Neural progenitor cell (in vitro differentiated cells): ENCODE data around the gene ZBTB7B. TPM values are rescaled to one million over a fixed set of nuclear protein-coding genes. Genes with fewer than 3 reads are reported as not detected.
"Not testable (repeated sequence)": the region's sequence is repeated elsewhere in the genome, so short reads cannot be mapped to it uniquely, and the experiment has no call there.

ENCODE experiments used
- DNase-seq: peaks from one replicate; pipeline ENCODE4 v3.0.0-alpha.2; 2016; ENCODE audit warnings: low spot score
- H2AFZ ChIP-seq: fragments of 200-600 bp; sonication (generic); replicated peaks from 2 replicates; pipeline ENCODE4 v1.6.1; 2016; ENCODE audit warnings: antibody characterized with exemption
- H3F3A ChIP-seq: fragments of 200-600 bp; sonication (generic); 2 replicates; pipeline ENCODE4 v1.6.1; 2016; ENCODE audit warnings: antibody characterized with exemption, low read depth
- H3K27ac ChIP-seq: fragments of 200-600 bp; sonication (generic); 2 replicates; pipeline ENCODE4 v1.5.1; 2016; ENCODE audit warnings: mild to moderate bottlenecking
- H3K27me3 ChIP-seq: fragments of 200-600 bp; sonication (generic); 2 replicates; pipeline ENCODE4 v1.6.1; 2016; ENCODE audit warnings: mild to moderate bottlenecking, moderate library complexity
- H3K36me3 ChIP-seq: fragments of 200-600 bp; sonication (generic); 2 replicates; pipeline ENCODE4 v1.5.1; 2016
- H3K4me1 ChIP-seq: fragments of 200-600 bp; sonication (generic); 2 replicates; pipeline ENCODE4 v1.6.1; 2016; ENCODE audit warnings: mixed run types
- H3K4me2 ChIP-seq: fragments of 200-600 bp; sonication (generic); 2 replicates; pipeline ENCODE4 v1.6.1; 2016
- H3K4me3 ChIP-seq: fragments of 200-600 bp; sonication (generic); 2 replicates; pipeline ENCODE4 v1.5.1; 2016
- H3K79me2 ChIP-seq: fragments of 200-600 bp; sonication (generic); 2 replicates; pipeline ENCODE4 v1.6.1; 2016; ENCODE audit warnings: low read depth
- H3K9ac ChIP-seq: fragments of 200-600 bp; sonication (generic); 2 replicates; pipeline ENCODE4 v1.6.1; 2016
- H3K9me3 ChIP-seq: fragments of 200-600 bp; sonication (generic); 2 replicates; pipeline ENCODE4 v1.5.1; 2016; ENCODE audit warnings: low read depth
- H4K20me1 ChIP-seq: fragments of 200-600 bp; sonication (generic); 2 replicates; pipeline ENCODE4 v1.6.1; 2016; ENCODE audit warnings: low read depth
- H3K27ac Mint-ChIP-seq: 3 replicates; pipeline ENCODE4 v1.8.0; 2021; ENCODE audit warnings: mixed read lengths
- H3K27me3 Mint-ChIP-seq: 2 replicates; pipeline ENCODE4 v1.8.0; 2022; ENCODE audit warnings: low read depth, mild to moderate bottlenecking, inconsistent platforms, moderate library complexity, mixed read lengths; ENCODE audit not compliant: insufficient read depth
- H3K36me3 Mint-ChIP-seq: 3 replicates; pipeline ENCODE4 v1.8.0; 2021; ENCODE audit warnings: mixed read lengths
- H3K4me1 Mint-ChIP-seq: 3 replicates; pipeline ENCODE4 v1.8.0; 2021; ENCODE audit warnings: mixed read lengths
- H3K4me3 Mint-ChIP-seq: 3 replicates; pipeline ENCODE4 v1.8.0; 2021; ENCODE audit warnings: mild to moderate bottlenecking, moderate library complexity, mixed read lengths
- H3K9me3 Mint-ChIP-seq: 3 replicates; pipeline ENCODE4 v1.8.0; 2020; ENCODE audit warnings: mixed read lengths
- CTCF ChIP-seq: fragments of 200-600 bp; sonication (generic); IDR thresholded peaks from 2 replicates; pipeline ENCODE4 v1.5.1; 2017; ENCODE audit warnings: antibody characterized with exemption, mild to moderate bottlenecking
- EZH2 ChIP-seq: fragments of 200-600 bp; sonication (generic); IDR thresholded peaks from 2 replicates; pipeline ENCODE4 v1.6.1; 2017; ENCODE audit warnings: antibody characterized with exemption, mild to moderate bottlenecking, moderate library complexity
- EZH2phosphoT487 ChIP-seq: fragments of 200-600 bp; sonication (generic); IDR thresholded peaks from 2 replicates; pipeline ENCODE4 v1.6.1; 2017; ENCODE audit warnings: antibody characterized with exemption
- total RNA-seq: library from RNA; depleted of rRNA; stranded (reverse); fragments of >200 nt; gene quantifications from 2 replicates; pipeline ENCODE4 v1.2.3, GENCODE V29; 2015; ENCODE audit warnings: low replicate concordance

Gene ZBTB7B
- total RNA-seq, 1 donor from 2014 or later: 4.7 TPM

GRCh38 chr1:154994269-154994587 is 8.4 kb upstream of the ZBTB7B start:
- peaks cover 14% of the 10 kb centered on the region for H3K27me3 Mint-ChIP-seq
- Histone ChIP-seq H3F3A (peaks cover 24% of the 10 kb centered on the region), H4K20me1 (peaks cover 9% of the 10 kb centered on the region), H3K36me3 (no peaks in the 10 kb centered on the region), H3K9me3 (no peaks in the 10 kb centered on the region), H3K4me3 (no peak overlapping the region), H3K9ac (no peak overlapping the region), H3K27ac (no peak overlapping the region), H3K79me2 (peaks cover 3% of the 10 kb centered on the region), H2AFZ (no peak overlapping the region), H3K4me2 (no peak overlapping the region), H3K4me1 (peaks cover 3% of the 10 kb centered on the region), H3K27me3 (no peaks in the 10 kb centered on the region)
- H3K4me1 Mint-ChIP-seq: peaks cover 24% of the 10 kb centered on the region
- H3K4me3 Mint-ChIP-seq: no peak overlapping the region
- no peak overlapping the region for H3K27ac Mint-ChIP-seq
- no peak for DNase-seq
- no peak for TF ChIP-seq CTCF
- no peaks in the 10 kb centered on the region for H3K9me3 Mint-ChIP-seq
- H3K36me3 Mint-ChIP-seq: peaks cover 5% of the 10 kb centered on the region

DNA sequence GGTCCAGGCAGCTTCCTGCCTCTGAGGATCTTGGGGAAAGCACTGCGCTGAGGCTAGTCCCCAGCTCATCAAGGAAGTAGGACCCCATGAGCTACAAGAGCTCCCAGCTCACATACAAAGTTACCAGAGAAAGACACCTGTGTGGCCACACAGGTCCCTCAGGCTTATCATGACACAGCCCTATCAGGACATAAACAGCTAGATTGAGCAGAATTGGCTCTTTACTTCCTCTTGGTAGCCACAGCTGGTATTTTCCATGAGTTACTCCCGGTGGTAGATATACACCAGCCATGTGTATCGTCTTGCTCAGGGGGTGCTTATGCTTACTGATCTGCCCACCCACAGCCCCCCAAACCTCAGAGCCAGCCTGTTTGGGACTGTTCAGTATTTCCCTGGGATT is 8.0 kb upstream of the ZBTB7B start:
- Histone ChIP-seq H3K27me3 (no peaks in the 10 kb centered on the region), H3K36me3 (no peaks in the 10 kb centered on the region), H3K4me3 (no peak overlapping the region), H3K27ac (no peak overlapping the region), H3K4me1 (peaks cover 3% of the 10 kb centered on the region), H4K20me1 (peaks cover 5% of the 10 kb centered on the region), H3K79me2 (no peaks in the 10 kb centered on the region), H3F3A (peaks cover 26% of the 10 kb centered on the region), H2AFZ (no peak overlapping the region), H3K4me2 (no peak overlapping the region), H3K9me3 (no peaks in the 10 kb centered on the region), H3K9ac (no peak overlapping the region)
- TF ChIP-seq EZH2 (no peak), CTCF (no peak), EZH2phosphoT487 (no peak)
- Mint-ChIP-seq H3K27ac (peak overlapping the region; percentile 44), H3K9me3 (no peaks in the 10 kb centered on the region), H3K4me1 (peaks cover 24% of the 10 kb centered on the region), H3K36me3 (peaks cover 4% of the 10 kb centered on the region), H3K4me3 (no peak overlapping the region), H3K27me3 (peaks cover 14% of the 10 kb centered on the region)
- DNase-seq: no peak

GRCh38 chr1:154995301-154995983 is 7.2 kb upstream of the ZBTB7B start:
- not testable (repeated sequence) for H4K20me1 ChIP-seq, H3K79me2 ChIP-seq, H3K27ac Mint-ChIP-seq, H3K4me3 Mint-ChIP-seq, H3K27ac ChIP-seq, H3K36me3 Mint-ChIP-seq, H3K4me1 ChIP-seq, H3K9me3 ChIP-seq, H3K4me3 ChIP-seq, H3K36me3 ChIP-seq, H3K9ac ChIP-seq, H2AFZ ChIP-seq, H3K9me3 Mint-ChIP-seq, H3K4me2 ChIP-seq, H3K27me3 ChIP-seq
- H3K4me1 Mint-ChIP-seq: peaks cover 30% of the 10 kb centered on the region
- TF ChIP-seq CTCF: peak; percentile 58
- peaks cover 12% of the 10 kb centered on the region for H3K27me3 Mint-ChIP-seq
- peaks cover 34% of the 10 kb centered on the region for H3F3A ChIP-seq
- peak; percentile 69 for DNase-seq
